HEK293T (cell line): ENCODE data around the gene HACE1.

Experiments
- ELF4 ChIP-seq: fragments of 450-650 bp; IDR thresholded peaks from 2 replicates; pipeline ENCODE4 v1.6.1; 2017; ENCODE audit warnings: antibody characterized with exemption
- FOXM1 ChIP-seq: fragments of 450-650 bp; IDR thresholded peaks from 2 replicates; pipeline ENCODE4 v1.6.1; 2017; ENCODE audit warnings: mild to moderate bottlenecking, borderline replicate concordance
- LEF1 ChIP-seq: fragments of 450-650 bp; IDR thresholded peaks from 2 replicates; pipeline ENCODE4 v1.6.1; 2017; ENCODE audit warnings: mild to moderate bottlenecking, borderline replicate concordance

DNA sequence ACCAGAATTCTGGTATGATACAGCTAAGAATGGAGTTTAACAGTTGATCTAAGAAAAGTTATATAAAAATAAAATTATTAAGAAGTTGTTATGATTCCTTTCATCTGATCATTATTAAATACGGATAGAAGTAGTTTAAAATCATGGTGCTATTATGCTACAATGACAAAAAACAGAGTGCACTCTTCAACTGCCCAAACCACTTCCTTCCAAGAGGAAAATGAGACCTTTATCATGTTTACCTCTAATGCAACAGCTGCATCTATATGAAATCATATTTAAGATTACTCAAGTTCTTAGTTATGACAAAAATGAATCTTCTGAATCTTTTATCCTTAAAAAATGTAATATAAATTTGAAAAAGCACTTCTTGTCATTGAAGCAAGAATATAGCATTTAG lies 31.2 kb downstream of the HACE1 start:
- no peak for TF ChIP-seq FOXM1
- TF ChIP-seq ELF4, result no peak
- TF ChIP-seq LEF1, result no peak
